DMS 273 (cell line): ENCODE data around the gene DSCAML1.

Source experiments
- DNase-seq: peaks from one replicate; lab custom pipeline; 2025; ENCODE audit not compliant: unreplicated experiment; lab: John Stamatoyannopoulos, UW

DSCAML1 gene

GRCh38 chr11:117670924-117671323 lies 126.1 kb downstream of the DSCAML1 start:
- DNase-seq, result no peak

GRCh38 chr11:117670443-117670842 lies 126.6 kb downstream of the DSCAML1 start:
- no peak for DNase-seq

- DNase-seq, result no peak
These were observed 127.4 kb downstream of the DSCAML1 start for GRCh38 chr11:117669616-117670015.

- DNase-seq, result peak; percentile 51
These were observed 128.0 kb downstream of the DSCAML1 start for GRCh38 chr11:117669062-117669461.

- peak; percentile 78 for DNase-seq
These were observed 128.7 kb downstream of the DSCAML1 start for GRCh38 chr11:117668321-117668751.

- DNase-seq, result no peak
These were observed 132.1 kb downstream of the DSCAML1 start for GRCh38 chr11:117664897-117665296.

- DNase-seq, result no peak
These were observed 133.2 kb downstream of the DSCAML1 start for GRCh38 chr11:117663821-117664220.

GRCh38 chr11:117663414-117663813 lies 133.6 kb downstream of the DSCAML1 start:
- no peak for DNase-seq

- DNase-seq, result no peak
These were observed 134.2 kb downstream of the DSCAML1 start for GRCh38 chr11:117662671-117663269.

- DNase-seq, result no peak
These were observed 134.8 kb downstream of the DSCAML1 start for GRCh38 chr11:117662255-117662654.

GRCh38 chr11:117658809-117659208 lies 138.2 kb downstream of the DSCAML1 start:
- no peak for DNase-seq

GRCh38 chr11:117657794-117658193 lies 139.2 kb downstream of the DSCAML1 start:
- no peak for DNase-seq

- DNase-seq, result peak; percentile 89
These were observed 142.4 kb downstream of the DSCAML1 start for GRCh38 chr11:117654281-117655255.

GRCh38 chr11:117652521-117652920 lies 144.5 kb downstream of the DSCAML1 start:
- no peak for DNase-seq

- DNase-seq, result no peak
These were observed 147.5 kb downstream of the DSCAML1 start for GRCh38 chr11:117649296-117650055.

- no peak for DNase-seq
These were observed 149.1 kb downstream of the DSCAML1 start for GRCh38 chr11:117647872-117648271.

GRCh38 chr11:117647207-117647606 lies 149.8 kb downstream of the DSCAML1 start:
- DNase-seq, result no peak

GRCh38 chr11:117646411-117646810 lies 150.6 kb downstream of the DSCAML1 start:
- no peak for DNase-seq

- no peak for DNase-seq
These were observed 152.4 kb downstream of the DSCAML1 start for GRCh38 chr11:117644403-117645155.

GRCh38 chr11:117643606-117644300 lies 153.3 kb downstream of the DSCAML1 start:
- no peak for DNase-seq
